Measurements from ENCODE around the gene FRY. TPM values are rescaled to one million over a fixed set of nuclear protein-coding genes. Genes with fewer than 3 reads are reported as not detected.

The FRY gene
- total RNA-seq, 2 donors from 2014 or later = 32.0 to 45.4 TPM

GRCh38 chr13:32136716-32137115, 105.1 kb downstream of the FRY start:
- H3K27ac ChIP-seq = no peak overlapping the region
- no peaks in the 10 kb centered on the region for H3K4me1 ChIP-seq
- no peaks in the 10 kb centered on the region for H3K27me3 ChIP-seq
- ATAC-seq = no peak
- intact Hi-C loops (cut with DNase I) = no loop called here
- no peak for DNase-seq
- peaks cover 0 to 5% of the 10 kb centered on the region in 2 donors for H3K36me3 ChIP-seq (replicated peaks in 1 of 2; ENCODE audit: insufficient read depth in 1 of 2, low read depth in 2 of 2)
- WGBS, 2 donors = 41 to 42% methylated on average over 2 of the region's 2 CpGs
- H3K9me3 ChIP-seq = no peaks in the 10 kb centered on the region
- no peak for TF ChIP-seq CTCF (IDR thresholded peaks at IDR 0.05)
- no peak for TF ChIP-seq POLR2A (IDR thresholded peaks at IDR 0.05)
- no peak overlapping the region for H3K4me3 ChIP-seq

- DNase-seq = no peak
- no peaks in the 10 kb centered on the region for H3K4me1 ChIP-seq
- H3K36me3 ChIP-seq (replicated peaks in 1 of 2; ENCODE audit: insufficient read depth in 1 of 2, low read depth in 2 of 2) = peaks cover 0 to 5% of the 10 kb centered on the region in 2 donors
- 67 to 77% methylated on average over 5 of the region's 5 CpGs for WGBS, 2 donors
- H3K4me3 ChIP-seq = no peak overlapping the region
- H3K9me3 ChIP-seq = no peaks in the 10 kb centered on the region
- no peak for ATAC-seq
- no peak overlapping the region for H3K27ac ChIP-seq
- intact Hi-C loops (cut with DNase I) = no loop called here
- H3K27me3 ChIP-seq = no peaks in the 10 kb centered on the region
- TF ChIP-seq CTCF (IDR thresholded peaks at IDR 0.05) = no peak
These were observed 107.7 kb downstream of the FRY start for GRCh38 chr13:32139251-32139650.

- Histone ChIP-seq H3K27ac (no peak overlapping the region), H3K4me1 (no peaks in the 10 kb centered on the region), H3K4me3 (no peak overlapping the region), H3K36me3 (replicated peaks in 1 of 2; ENCODE audit: insufficient read depth in 1 of 2, low read depth in 2 of 2) (peaks cover 0 to 5% of the 10 kb centered on the region in 2 donors), H3K9me3 (no peaks in the 10 kb centered on the region), H3K27me3 (no peaks in the 10 kb centered on the region)
- ATAC-seq (no peak), DNase-seq (no peak)
- 91 to 96% methylated on average over 2 of the region's 2 CpGs for WGBS, 2 donors
- intact Hi-C loops (cut with DNase I) = no loop called here
- TF ChIP-seq CTCF (IDR thresholded peaks at IDR 0.05) (no peak), POLR2A (IDR thresholded peaks at IDR 0.05) (no peak)
These were observed 108.5 kb downstream of the FRY start for GRCh38 chr13:32140109-32140508.

GRCh38 chr13:32141462-32141861, 109.9 kb downstream of the FRY start:
- Histone ChIP-seq H3K27ac (no peak overlapping the region), H3K4me1 (no peaks in the 10 kb centered on the region), H3K36me3 (replicated peaks in 1 of 2; ENCODE audit: insufficient read depth in 1 of 2, low read depth in 2 of 2) (peaks cover 0 to 5% of the 10 kb centered on the region in 2 donors), H3K9me3 (no peaks in the 10 kb centered on the region), H3K27me3 (no peaks in the 10 kb centered on the region), H3K4me3 (no peak overlapping the region)
- 0 to 3% methylated on average over 1 of the region's 1 CpG for WGBS, 2 donors
- TF ChIP-seq CTCF (IDR thresholded peaks at IDR 0.05) (no peak), POLR2A (IDR thresholded peaks at IDR 0.05) (no peak)
- no peak for DNase-seq
- ATAC-seq = no peak
- intact Hi-C loops (cut with DNase I) = no loop called here

GRCh38 chr13:32142115-32142514, 110.5 kb downstream of the FRY start:
- no peak overlapping the region for H3K4me3 ChIP-seq
- H3K36me3 ChIP-seq (replicated peaks in 1 of 2; ENCODE audit: insufficient read depth in 1 of 2, low read depth in 2 of 2) = peaks cover 0 to 5% of the 10 kb centered on the region in 2 donors
- ATAC-seq = no peak
- intact Hi-C loops (cut with DNase I) = no loop called here
- H3K27ac ChIP-seq = no peak overlapping the region
- TF ChIP-seq CTCF (IDR thresholded peaks at IDR 0.05) (no peak), POLR2A (IDR thresholded peaks at IDR 0.05) (no peak)
- no peaks in the 10 kb centered on the region for H3K4me1 ChIP-seq
- WGBS, 2 donors = 88 to 97% methylated on average over 1 of the region's 1 CpG
- no peaks in the 10 kb centered on the region for H3K9me3 ChIP-seq
- no peaks in the 10 kb centered on the region for H3K27me3 ChIP-seq
- no peak for DNase-seq
